Ishikawa (cell line): ENCODE data around the gene TIAM2.

ENCODE experiments used
- EGR1 ChIP-seq: IDR thresholded peaks from 2 replicates; pipeline ENCODE4 v1.6.1; 2012
- MAX ChIP-seq: IDR thresholded peaks from 2 replicates; pipeline ENCODE4 v1.6.1; 2012
- REST ChIP-seq: IDR thresholded peaks from 2 replicates; pipeline ENCODE4 v1.6.1; 2012; ENCODE audit warnings: low read depth, mild to moderate bottlenecking
- TAF1 ChIP-seq: IDR thresholded peaks from 2 replicates; pipeline ENCODE4 v1.6.1; 2012; ENCODE audit warnings: low read depth, mild to moderate bottlenecking
- TEAD4 ChIP-seq: IDR thresholded peaks from 2 replicates; pipeline ENCODE4 v1.6.1; 2012

DNA sequence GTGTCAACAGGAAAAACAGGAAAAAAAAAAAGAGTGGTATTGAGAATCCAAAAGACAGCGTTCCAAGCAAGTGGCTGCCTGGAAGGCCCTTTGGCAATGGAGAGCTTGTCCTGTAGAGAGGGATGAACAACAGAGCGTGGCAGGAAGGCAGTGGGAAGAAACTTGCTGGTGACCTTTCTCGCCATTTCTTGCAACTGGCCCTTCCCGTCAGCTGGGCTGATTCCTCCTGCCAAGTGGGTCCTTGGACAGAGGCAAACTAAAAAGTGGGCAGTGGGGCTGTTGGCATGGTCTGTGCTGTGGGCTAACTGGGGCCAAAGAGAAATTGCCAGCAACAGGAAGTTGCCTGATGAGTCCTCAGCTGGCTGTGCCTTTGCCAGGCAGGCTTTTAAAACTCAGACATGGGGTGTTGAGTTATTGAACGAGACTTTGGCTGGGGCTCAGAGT, 224.8 kb downstream of the TIAM2 start:
- TF ChIP-seq REST (no peak), MAX (no peak), TAF1 (no peak), EGR1 (no peak), TEAD4 (no peak)
